ENCODE results near the gene TOR1AIP2.

DNA sequence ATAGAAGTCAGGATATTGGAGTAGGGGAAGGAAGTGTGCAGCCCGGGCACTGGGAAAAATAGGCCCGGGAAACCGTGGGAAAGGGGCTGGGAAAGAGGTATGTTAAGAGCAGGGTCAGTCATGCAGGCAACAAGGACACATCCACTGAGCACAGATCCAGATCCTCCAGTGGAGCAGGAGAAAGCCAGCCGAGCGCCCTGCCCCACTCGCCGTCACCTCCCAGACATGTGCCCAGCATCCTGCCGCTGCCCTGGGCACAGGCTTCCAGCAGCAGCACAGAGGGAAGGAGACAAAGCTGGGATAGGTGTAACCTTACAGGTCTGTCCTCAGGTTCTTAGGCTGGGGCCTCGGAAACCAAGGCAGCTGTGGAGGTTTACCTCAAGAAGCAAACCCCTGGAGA lies 70.3 kb downstream of the TOR1AIP2 start:
- TF ChIP-seq POLR2A (IDR thresholded peaks at IDR 0.05) (no peak), CTCF (IDR thresholded peaks at IDR 0.05) (no peak)
